HL-60/S4 treated with retinoic acid at 250 ng/mL for 4 days and 3 days (cell line): ENCODE measurements around the gene WDR45.

ENCODE experiments used
- in situ Hi-C: fragments of 300-500 bp; cut with MboI; formaldehyde crosslinking; loops from 2 replicates; pipeline ENCODE4 v1.7.0; 2022; ENCODE audit warnings: low sequenced_read_pairs

Gene WDR45

GRCh38 chrX:49053223-49054072 lies 26.2 kb downstream of the WDR45 start:
- in situ Hi-C loops, result no loop called here

GRCh38 chrX:49043987-49044281 lies 35.8 kb downstream of the WDR45 start:
- in situ Hi-C loops, result no loop called here

- in situ Hi-C loops, result no loop called here
These were observed 36.3 kb downstream of the WDR45 start, which contains the start of gene TFE3 for GRCh38 chrX:49043220-49043986. TFE3 (minus strand) TSS chrX:49043357; CDS start chrX:49043226, 131 bp downstream.

- in situ Hi-C loops, result no loop called here
These were observed 37.0 kb downstream of the WDR45 start for GRCh38 chrX:49042581-49043219.

GRCh38 chrX:49041744-49042580 lies 37.7 kb downstream of the WDR45 start:
- in situ Hi-C loops, result no loop called here

GRCh38 chrX:49040376-49040955 lies 39.2 kb downstream of the WDR45 start:
- in situ Hi-C loops, result no loop called here

- in situ Hi-C loops, result no loop called here
These were observed 39.9 kb downstream of the WDR45 start for GRCh38 chrX:49039598-49040375.

- in situ Hi-C loops, result no loop called here
These were observed 41.7 kb downstream of the WDR45 start for GRCh38 chrX:49037883-49038475.

GRCh38 chrX:49030283-49030682 lies 49.4 kb downstream of the WDR45 start:
- in situ Hi-C loops, result no loop called here

- in situ Hi-C loops, result no loop called here
These were observed 49.8 kb downstream of the WDR45 start for GRCh38 chrX:49029876-49030275.
